Mammary epithelial cell (primary cell): ENCODE measurements around the gene KIF1A.

Experiments used
- EZH2 ChIP-seq: IDR thresholded peaks from 2 replicates; pipeline ENCODE4 v1.6.1; 2012; ENCODE audit warnings: low read length, inconsistent platforms, borderline replicate concordance
- TF ChIP-seq, protein P1 (sequence below), 2 donors: IDR thresholded peaks in 1 of 2; conservative IDR thresholded peaks in 1 of 2; 2 replicates each; pipeline ENCODE4 v1.5.1; 2011 to 2012; ENCODE audit warnings: inconsistent platforms in 2 of 2, low read length in 2 of 2, mild to moderate bottlenecking in 2 of 2, control low read depth in 1 of 2, low read depth in 1 of 2; ENCODE audit not compliant: insufficient read depth in 1 of 2; ENCODE audit errors: extremely low read depth in 1 of 2

DNA sequence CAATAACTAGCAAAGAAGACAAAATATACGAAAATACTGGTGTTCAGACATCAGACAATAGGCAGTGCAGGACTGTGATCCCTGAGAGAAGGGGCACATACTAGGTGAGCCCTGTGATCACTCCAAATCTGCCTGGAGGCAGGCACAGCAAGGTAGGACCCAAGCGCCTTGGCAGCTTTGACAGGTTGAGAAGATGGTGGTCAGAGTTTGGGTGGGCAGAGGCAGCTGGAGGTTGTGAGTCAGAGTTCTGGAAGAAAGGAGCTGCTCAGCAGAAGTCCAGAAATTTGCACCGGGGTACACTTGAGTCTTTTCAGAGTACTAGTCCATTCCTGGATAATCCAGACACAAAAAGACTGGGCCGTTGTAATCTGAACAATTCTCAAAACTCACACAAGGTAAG, 14.0 kb downstream of the KIF1A start:
- TF ChIP-seq, protein P1, sequence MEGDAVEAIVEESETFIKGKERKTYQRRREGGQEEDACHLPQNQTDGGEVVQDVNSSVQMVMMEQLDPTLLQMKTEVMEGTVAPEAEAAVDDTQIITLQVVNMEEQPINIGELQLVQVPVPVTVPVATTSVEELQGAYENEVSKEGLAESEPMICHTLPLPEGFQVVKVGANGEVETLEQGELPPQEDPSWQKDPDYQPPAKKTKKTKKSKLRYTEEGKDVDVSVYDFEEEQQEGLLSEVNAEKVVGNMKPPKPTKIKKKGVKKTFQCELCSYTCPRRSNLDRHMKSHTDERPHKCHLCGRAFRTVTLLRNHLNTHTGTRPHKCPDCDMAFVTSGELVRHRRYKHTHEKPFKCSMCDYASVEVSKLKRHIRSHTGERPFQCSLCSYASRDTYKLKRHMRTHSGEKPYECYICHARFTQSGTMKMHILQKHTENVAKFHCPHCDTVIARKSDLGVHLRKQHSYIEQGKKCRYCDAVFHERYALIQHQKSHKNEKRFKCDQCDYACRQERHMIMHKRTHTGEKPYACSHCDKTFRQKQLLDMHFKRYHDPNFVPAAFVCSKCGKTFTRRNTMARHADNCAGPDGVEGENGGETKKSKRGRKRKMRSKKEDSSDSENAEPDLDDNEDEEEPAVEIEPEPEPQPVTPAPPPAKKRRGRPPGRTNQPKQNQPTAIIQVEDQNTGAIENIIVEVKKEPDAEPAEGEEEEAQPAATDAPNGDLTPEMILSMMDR (conservative IDR thresholded peaks at IDR 0.05 in 1 of 2, IDR thresholded peaks at IDR 0.05 in 1 of 2; ENCODE audit: extremely low read depth in 1 of 2, insufficient read depth in 1 of 2, low read depth in 1 of 2, low read length in 2 of 2) = no peak
- TF ChIP-seq EZH2 = no peak
